HG03457 (cell line): Measurements from ENCODE around the gene CLBA1.

Experiments
- ATAC-seq: cut with Tn5 transposase; IDR thresholded peaks from one replicate; pipeline ENCODE4 v1.9.1; 2021; ENCODE audit warnings: moderate number of reproducible peaks; ENCODE audit not compliant: unreplicated experiment

CLBA1 gene

GRCh38 chr14:104999361-104999760, 13.8 kb downstream of the CLBA1 start:
- ATAC-seq: no peak

- ATAC-seq: no peak
These were observed 19.8 kb downstream of the CLBA1 start for GRCh38 chr14:105005329-105005928.

GRCh38 chr14:105005929-105006830, 20.6 kb downstream of the CLBA1 start:
- ATAC-seq: no peak

GRCh38 chr14:105006831-105007592, 21.4 kb downstream of the CLBA1 start:
- no peak for ATAC-seq

- ATAC-seq: no peak
These were observed 22.1 kb downstream of the CLBA1 start for GRCh38 chr14:105007593-105008264.

- ATAC-seq: no peak
These were observed 24.5 kb downstream of the CLBA1 start for GRCh38 chr14:105010106-105010505.

- ATAC-seq: no peak
These were observed 25.3 kb downstream of the CLBA1 start for GRCh38 chr14:105010891-105011291.

GRCh38 chr14:105011312-105011990, 25.9 kb downstream of the CLBA1 start:
- no peak for ATAC-seq

- ATAC-seq: no peak
These were observed 26.8 kb downstream of the CLBA1 start for GRCh38 chr14:105012171-105012985.

- no peak for ATAC-seq
These were observed 27.7 kb downstream of the CLBA1 start for GRCh38 chr14:105013150-105013785.

- ATAC-seq: no peak
These were observed 28.4 kb downstream of the CLBA1 start for GRCh38 chr14:105014032-105014431.

GRCh38 chr14:105014631-105015030, 29.0 kb downstream of the CLBA1 start:
- no peak for ATAC-seq

GRCh38 chr14:105015242-105015641, 29.7 kb downstream of the CLBA1 start:
- ATAC-seq: no peak

GRCh38 chr14:105015905-105016304, 30.3 kb downstream of the CLBA1 start:
- no peak for ATAC-seq

- ATAC-seq: no peak
These were observed 32.8 kb downstream of the CLBA1 start for GRCh38 chr14:105018414-105018813.

GRCh38 chr14:105019861-105020814, 34.5 kb downstream of the CLBA1 start:
- ATAC-seq: peak; percentile 7

- ATAC-seq: peak; percentile 61
These were observed 35.4 kb downstream of the CLBA1 start, which contains the start of gene CDCA4 for GRCh38 chr14:105020815-105021655. TSS of gene CDCA4 (minus strand) at chr14:105021083. CDS start at chr14:105011929, 9,154 bp downstream.
